Measurements from ENCODE around the gene PTX4. TPM values are rescaled to one million over a fixed set of nuclear protein-coding genes. Genes with fewer than 3 reads are reported as not detected.

PTX4 gene
- total and polyA plus RNA-seq, 9 of the 15 experiments (the other 6 are each of a cell fraction or from before 2014, with no cell fraction given): 0.11 TPM; not detected in 8

GRCh38 chr16:1528921-1529537, 40.3 kb upstream of the PTX4 start (continued):
- TF ChIP-seq, protein P1, sequence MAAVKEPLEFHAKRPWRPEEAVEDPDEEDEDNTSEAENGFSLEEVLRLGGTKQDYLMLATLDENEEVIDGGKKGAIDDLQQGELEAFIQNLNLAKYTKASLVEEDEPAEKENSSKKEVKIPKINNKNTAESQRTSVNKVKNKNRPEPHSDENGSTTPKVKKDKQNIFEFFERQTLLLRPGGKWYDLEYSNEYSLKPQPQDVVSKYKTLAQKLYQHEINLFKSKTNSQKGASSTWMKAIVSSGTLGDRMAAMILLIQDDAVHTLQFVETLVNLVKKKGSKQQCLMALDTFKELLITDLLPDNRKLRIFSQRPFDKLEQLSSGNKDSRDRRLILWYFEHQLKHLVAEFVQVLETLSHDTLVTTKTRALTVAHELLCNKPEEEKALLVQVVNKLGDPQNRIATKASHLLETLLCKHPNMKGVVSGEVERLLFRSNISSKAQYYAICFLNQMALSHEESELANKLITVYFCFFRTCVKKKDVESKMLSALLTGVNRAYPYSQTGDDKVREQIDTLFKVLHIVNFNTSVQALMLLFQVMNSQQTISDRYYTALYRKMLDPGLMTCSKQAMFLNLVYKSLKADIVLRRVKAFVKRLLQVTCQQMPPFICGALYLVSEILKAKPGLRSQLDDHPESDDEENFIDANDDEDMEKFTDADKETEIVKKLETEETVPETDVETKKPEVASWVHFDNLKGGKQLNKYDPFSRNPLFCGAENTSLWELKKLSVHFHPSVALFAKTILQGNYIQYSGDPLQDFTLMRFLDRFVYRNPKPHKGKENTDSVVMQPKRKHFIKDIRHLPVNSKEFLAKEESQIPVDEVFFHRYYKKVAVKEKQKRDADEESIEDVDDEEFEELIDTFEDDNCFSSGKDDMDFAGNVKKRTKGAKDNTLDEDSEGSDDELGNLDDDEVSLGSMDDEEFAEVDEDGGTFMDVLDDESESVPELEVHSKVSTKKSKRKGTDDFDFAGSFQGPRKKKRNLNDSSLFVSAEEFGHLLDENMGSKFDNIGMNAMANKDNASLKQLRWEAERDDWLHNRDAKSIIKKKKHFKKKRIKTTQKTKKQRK (IDR thresholded peaks at IDR 0.05; ENCODE audit: borderline replicate concordance, low read depth, low read length): no peak
- no peak for TF ChIP-seq DIDO1 (tag; IDR thresholded peaks at IDR 0.05; ENCODE audit: low read depth)

DNA sequence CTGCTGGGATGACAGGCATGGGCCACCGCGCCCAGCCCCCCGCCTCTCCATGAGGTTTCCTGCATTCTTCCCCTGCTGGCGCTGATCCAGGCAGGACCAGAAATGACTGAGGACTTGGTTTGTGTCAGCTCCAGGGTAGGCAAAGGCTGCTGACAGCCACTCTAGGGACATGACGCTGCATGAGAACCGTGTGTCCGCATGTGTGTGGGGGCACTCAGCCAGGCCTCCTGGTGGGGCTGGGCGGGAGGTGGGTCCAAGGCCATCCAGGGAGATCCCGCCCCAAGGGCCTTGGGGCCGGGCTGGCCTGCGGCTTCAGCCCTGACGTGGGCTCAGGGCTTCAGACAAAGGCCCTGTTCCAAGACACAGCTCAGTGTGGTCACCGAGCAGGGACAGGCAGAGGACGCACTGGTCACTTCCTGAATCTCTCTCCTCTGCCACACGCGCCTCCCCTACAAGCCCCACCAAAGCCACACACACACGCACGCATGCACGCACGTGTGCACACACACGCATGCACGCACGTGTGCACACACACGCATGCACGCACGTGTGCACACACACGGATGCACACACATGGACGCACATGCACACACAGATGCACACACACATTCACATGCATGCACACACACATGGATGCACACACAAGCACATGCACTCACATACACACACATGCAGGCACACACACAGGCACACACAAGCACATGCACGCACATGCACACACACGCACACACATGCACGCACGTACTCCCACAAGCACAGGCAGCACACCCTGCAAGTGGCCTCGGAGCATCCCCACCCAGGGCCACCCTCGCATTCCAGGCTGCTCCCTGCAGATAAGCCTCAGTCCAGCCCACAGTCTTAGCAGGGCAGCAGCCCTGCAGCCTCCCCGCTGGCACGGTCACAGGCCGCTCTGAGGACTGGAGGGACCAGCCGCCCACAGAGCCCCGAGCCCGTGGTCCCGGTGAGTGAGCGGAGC, 39.4 kb upstream of the PTX4 start:
- Histone ChIP-seq H3K27me3 (ENCODE audit: control insufficient read depth in 2 of 2, insufficient read depth in 2 of 2, low read length in 2 of 2) (peaks cover 17 to 62% of the 10 kb centered on the region in 2 experiments; a peak in 4 of 5 replicates), H3K4me1 (replicated peaks in 1 of 2; ENCODE audit: control insufficient read depth in 2 of 2, insufficient read depth in 2 of 2, low read length in 2 of 2) (peaks cover 4 to 72% of the 10 kb centered on the region in 2 experiments; a peak in 3 of 5 replicates), H4K20me1 (replicated peaks; ENCODE audit: control insufficient read depth, insufficient read depth, low read length) (peaks cover 10% of the 10 kb centered on the region), H3K9me3 (replicated peaks; ENCODE audit: control insufficient read depth, insufficient read depth, low read depth, low read length) (no peaks in the 10 kb centered on the region), H3K36me3 (ENCODE audit: control insufficient read depth, insufficient read depth, low read length) (no peaks in the 10 kb centered on the region), H2AFZ (ENCODE audit: low read depth, low read length) (no peak overlapping the region), H3K9me1 (ENCODE audit: control insufficient read depth, insufficient read depth, low read length) (no peaks in the 10 kb centered on the region), H3K4me3 (no peak overlapping the region), H3K9ac (ENCODE audit: insufficient read depth in 1 of 2, low read depth in 2 of 2, low read length in 2 of 2) (peak overlapping the region in 1 of 2 experiments; percentile 2; a peak in 1 of 4 replicates), H3K79me2 (ENCODE audit: control insufficient read depth, insufficient read depth, low read length) (no peaks in the 10 kb centered on the region), H3K27ac (ENCODE audit: extremely low read depth, low read depth, low read length) (no peak overlapping the region), H3K4me2 (ENCODE audit: insufficient read depth, low read length) (no peak overlapping the region)
- ATAC-seq (peak; percentile 43), DNase-seq (ENCODE audit: extremely low read depth in 1 of 4, low spot score in 3 of 4) (peak; percentile 54 to 69 (median 60)), FAIRE-seq (peak; percentile 80)
- intact Hi-C loops (cut with micrococcal nuclease) (no loop called here), in situ Hi-C loops (cut with MboI) (no loop called here)
- BruUV-seq (replicated peaks): no TSS peak
- CTCF ChIA-PET (ENCODE audit: low intra/inter-chr PET ratio): no interaction called here
- 26% methylated on average over 38 of the region's 42 CpGs for WGBS (ENCODE audit: insufficient coverage, low coverage, missing lambda C conversion rate)
- POLR2A ChIA-PET: interaction anchor here (0.6 to 1.1 kb wide), 3 partner anchors 10 to 43 kb away, joined by 3 to 5 read pairs (median 4); no protein-coding TSS in a partner anchor
- TF ChIP-seq ELF4 (CRISPR knock-in tag; IDR thresholded peaks at IDR 0.05): peak; percentile 81; the same call in 1 of the 2 replicates
- TF ChIP-seq OTX1 (CRISPR knock-in tag; IDR thresholded peaks at IDR 0.05): peak; percentile 5; the same call in 1 of the 2 replicates
- TF ChIP-seq ZBTB11 (CRISPR knock-in tag; IDR thresholded peaks at IDR 0.05): 0 out of 6 replicates have a peak, but pooled peaks of 1 of the 3 experiments have one; percentile 29
- peak; percentile 78 for TF ChIP-seq PHF20 (IDR thresholded peaks at IDR 0.05; ENCODE audit: partially characterized antibody)
- TF ChIP-seq STAG1 (CRISPR knock-in tag; IDR thresholded peaks at IDR 0.05; ENCODE audit: borderline replicate concordance): peak; percentile 49
- peak; percentile 15; the same call in 1 of the 2 replicates for TF ChIP-seq TAL1 (IDR thresholded peaks at IDR 0.05)
- TF ChIP-seq FOXP1 (CRISPR knock-in tag; IDR thresholded peaks at IDR 0.05): 0 out of 2 replicates have a peak, but pooled peaks have one; percentile 40
- TF ChIP-seq LEF1 (IDR thresholded peaks at IDR 0.05): no peak
- TF ChIP-seq POLR2G (IDR thresholded peaks at IDR 0.05; ENCODE audit: low read depth, low read length): peak; percentile 37
